ENCODE results near the gene SOX13. TPM values are rescaled to one million over a fixed set of nuclear protein-coding genes. Genes with fewer than 3 reads are reported as not detected.

SOX13 gene
- total RNA-seq, 2 experiments from 2014 or later, result 7.4 to 7.8 TPM

DNA sequence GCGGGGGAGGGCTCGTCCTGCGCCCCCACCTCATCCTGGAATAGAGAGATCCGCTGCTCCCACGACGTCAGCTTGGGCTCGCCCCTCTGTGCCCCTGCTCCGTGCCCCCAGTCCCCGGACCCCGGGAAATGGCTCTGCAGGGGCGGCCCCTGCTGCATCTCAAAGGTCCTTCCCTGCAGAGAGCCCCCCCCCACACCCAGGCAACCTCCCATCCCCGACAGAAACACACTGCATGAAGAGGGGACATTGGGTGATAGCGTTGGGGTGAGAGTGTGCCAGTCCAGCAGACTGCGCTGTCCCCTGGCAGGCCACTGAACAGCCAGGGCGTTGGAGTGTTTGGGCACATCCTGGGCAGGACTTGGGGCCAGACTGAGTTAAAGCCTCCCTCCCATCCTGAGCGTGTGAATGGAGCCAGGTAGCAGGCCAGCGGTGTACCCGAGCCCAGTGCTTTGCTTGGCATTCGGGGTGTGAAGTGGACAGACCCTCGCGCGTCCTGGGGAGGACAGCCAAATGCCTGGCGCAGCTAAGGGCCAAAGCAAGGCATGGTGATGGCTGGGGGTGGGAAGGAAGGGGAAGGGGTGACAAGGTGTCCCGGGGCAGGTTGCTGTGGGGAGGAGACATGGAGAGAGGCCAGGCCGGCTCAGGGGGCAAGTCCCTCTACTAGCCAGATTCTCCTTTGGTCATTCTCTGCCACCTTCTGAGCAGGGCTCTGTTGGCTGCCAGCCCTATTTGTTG lies 79.6 kb downstream of the SOX13 start:
- Mint-ChIP-seq H3K36me3 (ENCODE audit: low read depth) (no peaks in the 10 kb centered on the region), H3K4me3 (peak overlapping the region; percentile 50), H3K27me3 (peaks cover 19% of the 10 kb centered on the region), H3K9me3 (no peaks in the 10 kb centered on the region), H3K4me1 (peaks cover 2% of the 10 kb centered on the region), H3K27ac (no peak overlapping the region)
- POLR2A ChIA-PET, result no interaction called here
- DNase-seq, result no peak
- CTCF ChIA-PET, result no interaction called here

DNA sequence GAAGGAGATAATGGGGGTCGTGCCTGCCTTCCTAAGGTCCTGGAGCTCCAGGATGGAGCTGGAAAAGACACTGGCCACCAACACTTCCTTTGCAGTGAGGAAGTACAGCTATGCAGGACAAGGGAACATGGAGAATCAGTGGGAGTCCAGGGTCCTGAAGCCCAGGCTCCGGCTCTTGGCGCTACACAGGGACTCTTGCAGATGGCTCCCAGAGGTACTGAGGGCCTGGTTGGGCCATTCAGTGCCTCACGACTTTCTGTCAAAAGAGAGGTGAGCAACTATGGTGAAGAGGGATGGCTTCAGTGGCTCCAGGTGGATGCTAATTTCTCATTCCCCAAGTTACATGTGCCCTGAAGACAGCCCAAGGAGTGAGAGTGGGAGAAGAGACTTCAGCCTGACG lies 80.8 kb downstream of the SOX13 start:
- H3K36me3 Mint-ChIP-seq (ENCODE audit: low read depth), result no peaks in the 10 kb centered on the region
- POLR2A ChIA-PET, result no interaction called here
- H3K9me3 Mint-ChIP-seq, result no peaks in the 10 kb centered on the region
- peaks cover 2% of the 10 kb centered on the region for H3K4me1 Mint-ChIP-seq
- CTCF ChIA-PET, result interaction anchor here (1.7 kb wide), 1 partner anchor 9 kb away, joined by 5 read pairs; no protein-coding TSS in a partner anchor
- no peak for DNase-seq
- H3K27ac Mint-ChIP-seq, result no peak overlapping the region
- H3K27me3 Mint-ChIP-seq, result peaks cover 19% of the 10 kb centered on the region
- no peak overlapping the region for H3K4me3 Mint-ChIP-seq

DNA sequence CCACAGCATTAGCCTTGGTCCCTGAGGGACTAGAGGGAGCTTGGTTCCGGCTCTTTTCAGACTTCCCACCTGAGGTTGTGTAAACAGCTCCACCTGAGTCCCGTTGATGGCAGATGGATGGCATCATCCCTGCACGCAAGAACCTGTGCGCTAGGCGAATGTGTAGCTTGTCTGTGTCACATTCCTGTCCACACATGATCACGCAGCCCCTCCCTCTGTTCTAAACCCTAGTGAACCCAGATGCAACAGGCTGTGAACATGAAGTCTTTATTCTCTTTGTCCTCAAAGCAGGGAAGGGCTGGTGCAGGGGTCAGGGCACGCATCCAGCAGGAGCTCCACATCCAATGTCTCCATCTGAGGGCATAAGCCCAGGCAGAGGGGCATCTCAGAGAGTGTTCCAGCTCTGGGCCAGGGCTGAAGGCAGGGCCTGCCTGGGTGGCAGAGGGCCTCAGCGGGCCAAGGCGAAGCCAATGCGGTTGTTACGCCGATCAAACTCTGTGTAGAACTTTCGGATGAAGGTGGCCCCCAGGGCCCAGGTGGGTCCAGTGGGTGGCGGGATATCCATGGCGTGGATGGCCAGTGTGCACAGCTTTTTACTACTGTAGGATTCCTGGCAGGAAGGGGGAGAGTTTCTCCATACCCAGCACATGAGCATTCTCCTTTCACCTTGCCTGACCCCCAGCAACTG lies 81.8 kb downstream of the SOX13 start:
- Mint-ChIP-seq H3K36me3 (ENCODE audit: low read depth) (no peaks in the 10 kb centered on the region), H3K4me1 (peaks cover 2% of the 10 kb centered on the region), H3K9me3 (no peaks in the 10 kb centered on the region), H3K27ac (no peak overlapping the region), H3K27me3 (peaks cover 19% of the 10 kb centered on the region), H3K4me3 (no peak overlapping the region)
- CTCF ChIA-PET, result interaction anchor here (1.0 to 1.7 kb wide), 2 partner anchors 8 to 244 kb away, joined by 4 to 5 read pairs; no protein-coding TSS in a partner anchor
- POLR2A ChIA-PET, result no interaction called here
- no peak for DNase-seq

DNA sequence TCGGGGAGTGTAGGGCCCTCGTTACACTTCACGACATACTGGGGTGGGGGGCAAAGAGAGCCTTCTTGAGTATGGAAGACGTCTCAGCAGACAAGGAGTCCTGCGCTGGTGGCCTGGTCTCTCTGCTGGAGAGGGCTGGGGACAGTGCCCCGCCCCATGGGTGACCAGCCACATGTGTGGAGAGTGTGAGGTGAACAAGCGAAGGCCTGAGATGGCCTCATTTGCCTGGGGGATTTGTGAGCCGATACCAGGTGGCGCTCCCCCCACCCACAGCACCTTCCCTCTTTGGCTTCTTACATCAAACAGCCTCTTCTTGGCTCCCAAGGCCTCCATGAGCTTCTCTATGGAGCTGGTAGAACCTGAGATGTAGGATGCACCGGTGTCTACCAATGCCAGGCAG lies 83.0 kb downstream of the SOX13 start:
- POLR2A ChIA-PET, result no interaction called here

DNA sequence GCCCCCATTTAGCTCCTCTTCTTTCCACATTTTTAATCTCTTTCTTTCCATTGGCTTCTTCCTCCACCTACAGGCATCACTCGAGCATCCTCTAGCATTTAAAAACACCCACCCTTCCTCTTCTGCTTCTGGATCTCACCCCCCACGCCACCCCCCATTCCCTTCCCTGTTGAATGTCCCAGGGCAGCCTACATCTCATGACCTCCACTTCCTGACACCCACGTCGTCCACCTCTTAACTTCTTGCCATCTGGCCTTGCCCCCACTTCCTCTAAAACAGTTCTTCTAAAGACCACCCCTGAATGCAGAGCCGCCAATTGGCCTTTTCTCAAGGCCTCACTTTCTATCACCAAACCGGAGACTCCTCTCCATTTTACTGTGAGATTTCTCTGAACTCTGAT lies 85.0 kb downstream of the SOX13 start:
- no peak overlapping the region for H3K4me3 Mint-ChIP-seq
- POLR2A ChIA-PET, result no interaction called here
- no peak for DNase-seq
- CTCF ChIA-PET, result interaction anchor here (1.0 to 1.3 kb wide), 3 partner anchors 8 to 241 kb away, joined by 3 to 4 read pairs (median 3); partner anchors contain the start of gene REN
- H3K27me3 Mint-ChIP-seq, result peaks cover 5% of the 10 kb centered on the region
- H3K4me1 Mint-ChIP-seq, result peaks cover under 1% of the 10 kb centered on the region
- no peak overlapping the region for H3K27ac Mint-ChIP-seq
- no peaks in the 10 kb centered on the region for H3K36me3 Mint-ChIP-seq (ENCODE audit: low read depth)
- no peaks in the 10 kb centered on the region for H3K9me3 Mint-ChIP-seq

More for the DNA sequence above, 83.0 kb downstream of the SOX13 start:
- Mint-ChIP-seq H3K36me3 (ENCODE audit: low read depth) (no peaks in the 10 kb centered on the region), H3K4me3 (no peak overlapping the region), H3K27ac (no peak overlapping the region), H3K4me1 (peaks cover 2% of the 10 kb centered on the region), H3K9me3 (no peaks in the 10 kb centered on the region), H3K27me3 (peaks cover 10% of the 10 kb centered on the region)
- no peak for DNase-seq
- CTCF ChIA-PET, result no interaction called here

DNA sequence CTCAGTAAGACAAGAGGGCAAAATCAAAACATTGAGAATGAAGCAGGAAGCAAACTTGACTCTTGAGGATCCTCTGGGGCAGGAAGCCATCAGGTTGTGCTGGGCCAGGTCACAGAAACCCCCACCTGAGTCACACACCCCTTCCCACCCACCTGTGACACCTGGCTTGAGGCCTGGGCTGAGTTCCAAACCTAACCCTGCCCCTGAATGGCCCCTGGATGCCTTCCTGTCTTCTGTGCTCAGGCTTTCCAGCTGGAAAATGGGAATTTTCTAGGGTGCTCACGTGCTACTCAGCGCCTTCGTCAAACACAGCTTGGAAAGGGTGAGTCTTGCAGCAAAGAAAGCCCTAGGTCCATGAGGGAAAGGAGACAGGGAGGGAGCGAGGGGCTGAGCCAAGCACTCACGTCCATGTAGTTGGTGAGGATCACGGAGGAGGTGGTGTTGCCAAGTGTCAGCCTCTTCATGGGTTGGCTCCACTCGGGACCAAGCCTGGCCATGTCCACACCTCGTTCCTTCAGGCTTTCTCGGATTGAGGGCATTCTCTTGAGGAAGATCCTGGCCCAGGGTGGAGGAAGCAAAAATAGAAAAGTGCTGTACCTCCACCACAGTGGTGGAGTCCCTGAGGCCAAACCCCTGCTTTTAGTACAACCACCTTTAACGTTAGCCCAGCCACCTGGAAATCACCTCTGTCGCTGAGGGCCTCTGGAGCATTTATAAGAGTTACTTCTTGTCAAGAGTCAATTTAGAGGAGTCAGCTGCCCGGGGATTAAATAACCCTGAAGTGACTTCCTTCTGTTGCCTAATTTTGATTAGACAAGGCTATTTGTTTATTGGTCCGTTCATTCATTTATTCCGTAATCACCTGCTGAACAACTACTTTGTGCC lies 88.9 kb downstream of the SOX13 start:
- H3K4me1 Mint-ChIP-seq, result no peaks in the 10 kb centered on the region
- POLR2A ChIA-PET, result no interaction called here
- no peak for DNase-seq
- CTCF ChIA-PET, result interaction anchor here (0.7 to 4.3 kb wide), 9 partner anchors 22 to 945 kb away, joined by 3 to 40 read pairs (median 3); partner anchors contain the start of gene PLEKHA6
- no peaks in the 10 kb centered on the region for H3K9me3 Mint-ChIP-seq
- H3K27me3 Mint-ChIP-seq, result peaks cover 2% of the 10 kb centered on the region
- no peak overlapping the region for H3K4me3 Mint-ChIP-seq
- no peaks in the 10 kb centered on the region for H3K36me3 Mint-ChIP-seq (ENCODE audit: low read depth)
- no peak overlapping the region for H3K27ac Mint-ChIP-seq

DNA sequence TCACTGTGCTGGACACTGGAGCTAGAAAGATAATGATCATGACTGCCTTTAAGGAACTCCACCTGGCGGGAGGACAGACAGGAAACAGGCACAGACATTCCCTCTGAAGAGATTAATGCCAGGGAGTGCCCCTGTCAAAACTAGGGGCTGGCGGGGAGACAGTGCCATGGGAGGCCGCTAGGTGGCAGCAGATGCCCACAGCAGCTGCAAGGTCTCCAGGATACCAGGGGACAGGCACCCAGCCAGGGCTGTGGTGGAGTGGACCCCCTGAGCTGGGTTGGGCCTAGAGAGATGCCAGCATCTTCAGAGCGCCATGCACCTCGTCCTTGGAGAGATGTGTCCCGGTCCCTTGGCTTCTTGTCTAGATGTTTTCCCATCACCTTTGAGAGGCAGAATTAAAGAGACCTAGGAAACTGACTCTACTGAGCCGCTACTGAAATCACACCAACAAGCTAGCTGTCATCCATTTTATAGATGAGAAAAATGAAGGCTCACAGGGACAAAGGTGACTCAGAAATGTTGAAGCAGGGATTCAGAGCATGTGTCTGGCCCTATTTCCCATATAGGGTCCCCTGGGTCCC lies 89.7 kb downstream of the SOX13 start:
- ChIA-PET POLR2A (no interaction called here), CTCF (interaction anchor here (0.6 to 4.3 kb wide), 15 partner anchors 8 to 946 kb away, joined by 3 to 40 read pairs (median 4); partner anchors contain the start of gene PLEKHA6)
- Mint-ChIP-seq H3K4me3 (no peak overlapping the region), H3K4me1 (no peaks in the 10 kb centered on the region), H3K36me3 (ENCODE audit: low read depth) (no peaks in the 10 kb centered on the region), H3K9me3 (peaks cover 3% of the 10 kb centered on the region), H3K27me3 (peaks cover 2% of the 10 kb centered on the region), H3K27ac (no peak overlapping the region)
- DNase-seq, result peak; percentile 79

DNA sequence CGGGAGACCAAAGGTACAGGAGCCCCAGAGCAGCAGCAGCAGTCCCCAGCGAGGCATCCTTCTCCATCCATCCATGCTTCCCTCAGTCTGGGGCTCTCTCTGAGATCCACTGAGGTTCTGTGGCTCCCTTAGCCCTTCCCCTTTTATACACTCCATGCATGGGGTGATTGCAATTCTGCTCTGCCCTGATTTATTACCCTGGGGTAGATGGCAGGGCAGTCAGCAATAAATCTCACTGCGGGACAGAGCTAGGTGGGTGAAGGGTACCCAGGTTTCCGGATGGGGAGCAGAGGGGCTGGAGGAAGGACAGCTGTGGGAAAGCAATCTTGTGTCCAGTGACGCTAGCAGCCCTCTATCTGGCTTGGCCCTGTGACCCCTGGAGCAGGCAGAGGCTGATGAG lies 93.3 kb downstream of the SOX13 start, which contains the start of gene REN:
Gene REN, minus strand, starts transcription at position 119 of the 400 bp plus-strand sequence. Its CDS starts 44 bp downstream, at position 75.
- ChIA-PET POLR2A (no interaction called here), CTCF (interaction anchor here (0.9 to 1.9 kb wide), 6 partner anchors 8 to 232 kb away, joined by 3 to 6 read pairs (median 3); no protein-coding TSS in a partner anchor)
- no peaks in the 10 kb centered on the region for H3K4me1 Mint-ChIP-seq

DNA sequence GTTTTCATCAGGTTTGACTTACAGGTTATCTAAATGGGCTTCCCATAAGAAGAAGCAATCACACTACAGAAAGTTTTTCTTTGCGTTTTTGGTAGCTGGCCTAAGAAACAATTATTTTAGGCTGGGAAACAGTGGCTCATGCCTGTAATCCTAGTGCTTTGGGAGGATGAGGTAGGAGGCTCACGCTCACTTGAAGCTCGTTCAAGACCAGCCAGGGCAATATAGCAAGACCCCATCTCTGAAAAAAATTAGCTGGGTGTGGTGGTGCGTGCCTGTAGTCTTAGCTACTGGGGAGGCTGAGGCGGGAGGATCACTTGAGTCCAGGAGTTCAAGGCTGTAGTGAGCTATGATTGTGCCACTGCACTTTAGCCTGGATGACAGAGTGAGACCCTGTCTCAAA lies 94.8 kb downstream of the SOX13 start:
- peaks cover 1% of the 10 kb centered on the region for H3K27me3 Mint-ChIP-seq
- H3K9me3 Mint-ChIP-seq, result peaks cover 35% of the 10 kb centered on the region
- no peaks in the 10 kb centered on the region for H3K4me1 Mint-ChIP-seq
- no peak overlapping the region for H3K27ac Mint-ChIP-seq
- ChIA-PET CTCF (interaction anchor here (0.7 to 1.6 kb wide), 2 partner anchors 39 to 326 kb away, joined by 4 read pairs; no protein-coding TSS in a partner anchor), POLR2A (no interaction called here)
- H3K36me3 Mint-ChIP-seq (ENCODE audit: low read depth), result no peaks in the 10 kb centered on the region
- no peak overlapping the region for H3K4me3 Mint-ChIP-seq
- DNase-seq, result no peak

More for the DNA sequence above, 93.3 kb downstream of the SOX13 start, which contains the start of gene REN:
- no peaks in the 10 kb centered on the region for H3K36me3 Mint-ChIP-seq (ENCODE audit: low read depth)
- H3K27me3 Mint-ChIP-seq, result peaks cover 2% of the 10 kb centered on the region
- peaks cover 26% of the 10 kb centered on the region for H3K9me3 Mint-ChIP-seq
- DNase-seq, result no peak
- no peak within 1 kb of the TSS for H3K4me3 Mint-ChIP-seq
- no peak within 1 kb of the TSS for H3K27ac Mint-ChIP-seq

DNA sequence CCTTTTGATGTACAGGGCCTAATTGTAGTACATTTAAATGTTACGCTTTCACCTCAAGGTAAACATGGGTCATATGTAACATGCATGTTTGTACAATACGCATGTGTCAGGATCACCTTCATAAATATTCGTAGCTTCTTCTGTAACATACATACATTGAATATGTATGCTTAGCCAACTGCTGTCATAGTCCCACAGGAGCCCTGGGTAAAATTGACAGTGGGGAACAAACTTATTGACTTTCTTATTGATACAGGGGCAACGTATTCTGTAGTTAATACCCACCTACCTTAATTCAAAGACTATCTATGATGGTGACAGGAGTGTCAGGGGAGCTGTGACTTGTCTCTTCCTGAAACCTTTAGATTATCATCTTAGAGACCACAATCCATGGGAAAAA lies 96.9 kb downstream of the SOX13 start:
- Mint-ChIP-seq H3K27me3 (peaks cover 1% of the 10 kb centered on the region), H3K9me3 (peaks cover 38% of the 10 kb centered on the region), H3K27ac (no peak overlapping the region), H3K36me3 (ENCODE audit: low read depth) (no peaks in the 10 kb centered on the region), H3K4me1 (no peaks in the 10 kb centered on the region), H3K4me3 (no peak overlapping the region)
- ChIA-PET POLR2A (no interaction called here), CTCF (no interaction called here)
- no peak for DNase-seq

DNA sequence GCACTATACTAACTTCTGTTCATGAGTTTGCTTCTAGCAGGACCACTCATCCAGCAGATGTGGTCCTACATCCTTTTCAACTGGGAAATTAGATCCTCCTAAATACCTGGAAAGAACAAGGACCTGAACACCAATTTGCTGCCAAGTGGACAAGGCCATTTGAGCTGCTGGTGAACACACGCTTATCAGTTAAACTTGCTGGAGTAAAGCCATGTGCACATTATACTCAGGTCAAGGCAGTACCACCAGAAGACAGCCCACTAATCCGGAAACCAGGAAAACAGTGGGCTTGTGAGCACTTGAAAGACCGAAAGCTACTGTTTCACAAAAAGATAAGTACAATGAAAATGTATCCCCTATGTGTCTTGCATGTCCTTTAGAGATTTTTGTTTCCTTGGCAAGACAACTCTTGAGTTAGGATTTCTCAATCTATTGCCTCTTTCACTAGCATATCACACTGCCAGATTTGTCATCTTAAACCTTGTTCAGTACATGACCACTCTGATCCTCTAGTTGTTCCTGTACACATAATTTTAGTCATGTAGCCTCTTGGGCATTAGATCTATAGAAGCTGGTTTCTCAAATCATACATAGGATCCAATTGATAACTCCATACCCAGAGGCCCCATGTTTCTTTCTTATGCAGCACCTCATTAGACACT lies 97.7 kb downstream of the SOX13 start:
- Mint-ChIP-seq H3K27me3 (peaks cover 1% of the 10 kb centered on the region), H3K4me1 (no peaks in the 10 kb centered on the region), H3K9me3 (peaks cover 38% of the 10 kb centered on the region), H3K4me3 (no peak overlapping the region), H3K27ac (no peak overlapping the region), H3K36me3 (ENCODE audit: low read depth) (no peaks in the 10 kb centered on the region)
- ChIA-PET CTCF (no interaction called here), POLR2A (no interaction called here)
- no peak for DNase-seq

DNA sequence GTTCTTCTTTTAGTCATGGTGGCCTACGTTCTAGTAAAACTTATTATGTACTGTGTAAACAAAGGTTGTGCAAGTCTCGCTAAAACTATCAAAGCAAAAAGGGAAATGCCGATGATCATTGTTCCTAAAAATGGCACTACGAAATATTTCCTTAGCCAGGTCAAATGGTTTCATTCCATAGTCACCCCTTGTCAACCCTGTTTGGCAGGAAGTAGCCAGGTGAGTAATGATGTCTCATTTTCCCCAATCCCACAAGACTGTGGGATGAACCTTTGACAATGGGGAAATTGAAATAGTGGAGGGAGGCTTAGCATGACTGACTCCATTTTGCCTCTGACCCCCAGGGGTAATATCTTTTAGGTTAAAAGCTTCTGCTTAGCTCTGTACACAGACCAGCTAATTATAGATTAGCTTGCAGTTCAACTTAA lies 98.8 kb downstream of the SOX13 start:
- Mint-ChIP-seq H3K27ac (no peak overlapping the region), H3K36me3 (ENCODE audit: low read depth) (no peaks in the 10 kb centered on the region), H3K4me1 (no peaks in the 10 kb centered on the region), H3K4me3 (no peak overlapping the region), H3K27me3 (peaks cover 1% of the 10 kb centered on the region), H3K9me3 (peaks cover 38% of the 10 kb centered on the region)
- DNase-seq, result no peak
- CTCF ChIA-PET, result interaction anchor here (0.6 kb wide), 1 partner anchor 9 kb away, joined by 3 read pairs; no protein-coding TSS in a partner anchor
- POLR2A ChIA-PET, result no interaction called here

Data from activated CD4-positive, alpha-beta memory T cell treated with anti-CD3 and anti-CD28 coated beads, Interleukin-2, amount 10 ng/mL, durations not matched to agents 7 days and 5 days (primary cell).